Measurements from ENCODE around the gene EPN2. TPM values are rescaled to one million over a fixed set of nuclear protein-coding genes. Genes with fewer than 3 reads are reported as not detected.

Gene EPN2
- total and polyA plus RNA-seq, 10 of the 15 experiments (the other 5 are each of a cell fraction or from before 2014, with no cell fraction given), result 0.26 to 8.4 (median 4.7) TPM

GRCh38 chr17:19299214-19299747 is 62.1 kb downstream of the EPN2 start (continued):
- no peak for TF ChIP-seq ZNF687 (IDR thresholded peaks at IDR 0.05)
- TF ChIP-seq, protein P1, sequence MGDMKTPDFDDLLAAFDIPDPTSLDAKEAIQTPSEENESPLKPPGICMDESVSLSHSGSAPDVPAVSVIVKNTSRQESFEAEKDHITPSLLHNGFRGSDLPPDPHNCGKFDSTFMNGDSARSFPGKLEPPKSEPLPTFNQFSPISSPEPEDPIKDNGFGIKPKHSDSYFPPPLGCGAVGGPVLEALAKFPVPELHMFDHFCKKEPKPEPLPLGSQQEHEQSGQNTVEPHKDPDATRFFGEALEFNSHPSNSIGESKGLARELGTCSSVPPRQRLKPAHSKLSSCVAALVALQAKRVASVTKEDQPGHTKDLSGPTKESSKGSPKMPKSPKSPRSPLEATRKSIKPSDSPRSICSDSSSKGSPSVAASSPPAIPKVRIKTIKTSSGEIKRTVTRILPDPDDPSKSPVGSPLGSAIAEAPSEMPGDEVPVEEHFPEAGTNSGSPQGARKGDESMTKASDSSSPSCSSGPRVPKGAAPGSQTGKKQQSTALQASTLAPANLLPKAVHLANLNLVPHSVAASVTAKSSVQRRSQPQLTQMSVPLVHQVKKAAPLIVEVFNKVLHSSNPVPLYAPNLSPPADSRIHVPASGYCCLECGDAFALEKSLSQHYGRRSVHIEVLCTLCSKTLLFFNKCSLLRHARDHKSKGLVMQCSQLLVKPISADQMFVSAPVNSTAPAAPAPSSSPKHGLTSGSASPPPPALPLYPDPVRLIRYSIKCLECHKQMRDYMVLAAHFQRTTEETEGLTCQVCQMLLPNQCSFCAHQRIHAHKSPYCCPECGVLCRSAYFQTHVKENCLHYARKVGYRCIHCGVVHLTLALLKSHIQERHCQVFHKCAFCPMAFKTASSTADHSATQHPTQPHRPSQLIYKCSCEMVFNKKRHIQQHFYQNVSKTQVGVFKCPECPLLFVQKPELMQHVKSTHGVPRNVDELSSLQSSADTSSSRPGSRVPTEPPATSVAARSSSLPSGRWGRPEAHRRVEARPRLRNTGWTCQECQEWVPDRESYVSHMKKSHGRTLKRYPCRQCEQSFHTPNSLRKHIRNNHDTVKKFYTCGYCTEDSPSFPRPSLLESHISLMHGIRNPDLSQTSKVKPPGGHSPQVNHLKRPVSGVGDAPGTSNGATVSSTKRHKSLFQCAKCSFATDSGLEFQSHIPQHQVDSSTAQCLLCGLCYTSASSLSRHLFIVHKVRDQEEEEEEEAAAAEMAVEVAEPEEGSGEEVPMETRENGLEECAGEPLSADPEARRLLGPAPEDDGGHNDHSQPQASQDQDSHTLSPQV (IDR thresholded peaks at IDR 0.05), result no peak
- TF ChIP-seq, protein P2, sequence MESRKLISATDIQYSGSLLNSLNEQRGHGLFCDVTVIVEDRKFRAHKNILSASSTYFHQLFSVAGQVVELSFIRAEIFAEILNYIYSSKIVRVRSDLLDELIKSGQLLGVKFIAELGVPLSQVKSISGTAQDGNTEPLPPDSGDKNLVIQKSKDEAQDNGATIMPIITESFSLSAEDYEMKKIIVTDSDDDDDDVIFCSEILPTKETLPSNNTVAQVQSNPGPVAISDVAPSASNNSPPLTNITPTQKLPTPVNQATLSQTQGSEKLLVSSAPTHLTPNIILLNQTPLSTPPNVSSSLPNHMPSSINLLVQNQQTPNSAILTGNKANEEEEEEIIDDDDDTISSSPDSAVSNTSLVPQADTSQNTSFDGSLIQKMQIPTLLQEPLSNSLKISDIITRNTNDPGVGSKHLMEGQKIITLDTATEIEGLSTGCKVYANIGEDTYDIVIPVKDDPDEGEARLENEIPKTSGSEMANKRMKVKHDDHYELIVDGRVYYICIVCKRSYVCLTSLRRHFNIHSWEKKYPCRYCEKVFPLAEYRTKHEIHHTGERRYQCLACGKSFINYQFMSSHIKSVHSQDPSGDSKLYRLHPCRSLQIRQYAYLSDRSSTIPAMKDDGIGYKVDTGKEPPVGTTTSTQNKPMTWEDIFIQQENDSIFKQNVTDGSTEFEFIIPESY (IDR thresholded peaks at IDR 0.05), result no peak

Measured in GM12878 (cell line).